Testis (tissue), 3 donors: ENCODE results near the gene ENTR1. TPM values are rescaled to one million over a fixed set of nuclear protein-coding genes. Genes with fewer than 3 reads are reported as not detected.

Experiments used
- DNase-seq: peaks from one replicate; pipeline ENCODE4 v3.0.0-alpha.2; 2019
- H3K27ac ChIP-seq, 2 donors: fragments of 200-600 bp; sonication (generic); one replicate each; pipeline ENCODE4 v1.5.1; 2019
- H3K27me3 ChIP-seq: fragments of 200-600 bp; sonication (generic); one replicate; pipeline ENCODE4 v1.5.1; 2019
- H3K36me3 ChIP-seq: fragments of 200-600 bp; sonication (generic); one replicate; pipeline ENCODE4 v1.5.1; 2017; ENCODE audit warnings: low read depth; ENCODE audit errors: missing control alignments
- H3K4me1 ChIP-seq: fragments of 200-600 bp; sonication (generic); one replicate; pipeline ENCODE4 v1.5.1; 2019
- H3K4me3 ChIP-seq, 2 donors: fragments of 200-600 bp; sonication (generic); one replicate each; pipeline ENCODE4 v1.5.1; 2017 to 2019
- H3K9me3 ChIP-seq: fragments of 200-600 bp; sonication (generic); one replicate; pipeline ENCODE4 v1.5.1; 2017
- CTCF ChIP-seq, 3 experiments: fragments of 450-650 bp in 2 of 3; fragments of 200-600 bp in 1 of 3; sonication (generic) in 1 of 3; IDR thresholded peaks; one replicate each; pipeline ENCODE4 v1.5.1; 2016 to 2019; ENCODE audit warnings: antibody characterized with exemption in 3 of 3, mild to moderate bottlenecking in 2 of 3, moderate library complexity in 1 of 3
- POLR2A ChIP-seq: fragments of 450-650 bp; IDR thresholded peaks from one replicate; pipeline ENCODE4 v1.6.1; 2017; ENCODE audit warnings: antibody characterized with exemption, mild to moderate bottlenecking, moderate library complexity
- WGBS, 2 donors: methylation state at CpG; one replicate each; pipeline ENCODE4 v1.1.5; 2018; 5-methylcytosine and 5-hydroxymethylcytosine counted together
- intact Hi-C: fragments of 100-400 bp; cut with DNase I; formaldehyde crosslinking; loops from one replicate; pipeline ENCODE4 v1.15.1; 2023; ENCODE audit warnings: low total_unique reads
- polyA plus RNA-seq: library from polyadenylated mRNA; stranded (reverse); fragments of 350-450 nt; fragmentation: Illumina TruSeq; extraction: RNeasy Lipid Tissue Mini Kit (QIAGEN cat#74804); gene quantifications from one replicate; pipeline ENCODE4 v1.2.3, GENCODE V29; 2014; ENCODE audit warnings: low read depth, low replicate concordance; ENCODE audit not compliant: insufficient read depth
- total RNA-seq, 2 donors: library from RNA; depleted of rRNA; stranded (reverse); fragments of >200 nt; gene quantifications; one replicate each; pipeline ENCODE4 v1.2.3, GENCODE V29; 2016

ENTR1 gene
- total and polyA plus RNA-seq, 3 donors from 2014 or later, result 61.7 to 69.1 (median 64.3) TPM

- TF ChIP-seq POLR2A, result no peak
- TF ChIP-seq CTCF (IDR thresholded peaks at IDR 0.05), result no peak
- Histone ChIP-seq H3K27me3 (no peaks in the 10 kb centered on the region), H3K4me3 (no peak overlapping the region), H3K4me1 (peaks cover 4% of the 10 kb centered on the region), H3K36me3 (no peaks in the 10 kb centered on the region), H3K9me3 (no peaks in the 10 kb centered on the region), H3K27ac (no peak overlapping the region)
- DNase-seq, result no peak
- 90 to 91% methylated on average over 3 of the region's 3 CpGs for WGBS, 2 donors
- intact Hi-C loops, result no loop called here
Measured at GRCh38 chr9:136448655-136449054, 38.2 kb upstream of the ENTR1 start.

- Histone ChIP-seq H3K4me1 (peaks cover 4% of the 10 kb centered on the region), H3K9me3 (no peaks in the 10 kb centered on the region), H3K36me3 (no peaks in the 10 kb centered on the region), H3K27me3 (no peaks in the 10 kb centered on the region), H3K4me3 (no peak overlapping the region), H3K27ac (no peak overlapping the region)
- TF ChIP-seq CTCF (IDR thresholded peaks at IDR 0.05) (no peak), POLR2A (no peak)
- WGBS, 2 donors, result 94% methylated on average over 18 to 27 of the region's 27 CpGs
- intact Hi-C loops, result no loop called here
- DNase-seq, result no peak
Measured at GRCh38 chr9:136447173-136447778, 36.9 kb upstream of the ENTR1 start.

GRCh38 chr9:136445799-136446198 lies 35.4 kb upstream of the ENTR1 start:
- TF ChIP-seq POLR2A, result no peak
- no peak for TF ChIP-seq CTCF (IDR thresholded peaks at IDR 0.05)
- intact Hi-C loops, result no loop called here
- H3K4me1 ChIP-seq, result peaks cover 4% of the 10 kb centered on the region
- no peak overlapping the region for H3K27ac ChIP-seq
- no peak overlapping the region for H3K4me3 ChIP-seq
- DNase-seq, result no peak
- H3K36me3 ChIP-seq, result peaks cover 3% of the 10 kb centered on the region
- H3K9me3 ChIP-seq, result no peaks in the 10 kb centered on the region
- no peaks in the 10 kb centered on the region for H3K27me3 ChIP-seq
- 90 to 91% methylated on average over 7 of the region's 7 CpGs for WGBS, 2 donors

GRCh38 chr9:136444102-136444501 lies 33.7 kb upstream of the ENTR1 start:
- peaks cover 14% of the 10 kb centered on the region for H3K4me1 ChIP-seq
- DNase-seq, result no peak
- H3K4me3 ChIP-seq, result no peak overlapping the region
- 94% methylated on average over 20 of the region's 20 CpGs for WGBS, 2 donors
- intact Hi-C loops, result no loop called here
- no peaks in the 10 kb centered on the region for H3K27me3 ChIP-seq
- no peak overlapping the region for H3K27ac ChIP-seq
- no peak for TF ChIP-seq POLR2A
- TF ChIP-seq CTCF (IDR thresholded peaks at IDR 0.05), result no peak
- H3K36me3 ChIP-seq, result peaks cover 3% of the 10 kb centered on the region
- H3K9me3 ChIP-seq, result no peaks in the 10 kb centered on the region

GRCh38 chr9:136443687-136444086 lies 33.3 kb upstream of the ENTR1 start:
- intact Hi-C loops, result no loop called here
- H3K4me3 ChIP-seq, result no peak overlapping the region
- no peaks in the 10 kb centered on the region for H3K27me3 ChIP-seq
- peaks cover 14% of the 10 kb centered on the region for H3K4me1 ChIP-seq
- H3K9me3 ChIP-seq, result no peaks in the 10 kb centered on the region
- H3K27ac ChIP-seq, result no peak overlapping the region
- WGBS, 2 donors, result 89 to 97% methylated on average over 6 to 7 of the region's 7 CpGs
- H3K36me3 ChIP-seq, result peaks cover 3% of the 10 kb centered on the region
- TF ChIP-seq CTCF (IDR thresholded peaks at IDR 0.05) (no peak), POLR2A (no peak)
- no peak for DNase-seq
